Kidney capillary endothelial cell (primary cell): ENCODE data around the gene CLPX.
"Not testable (repeated sequence)": the region's sequence is repeated elsewhere in the genome, so short reads cannot be mapped to it uniquely, and the experiment has no call there.

Experiments
- DNase-seq: peaks from one replicate; pipeline ENCODE4 v3.0.0-alpha.2; 2018; ENCODE audit warnings: low spot score

CLPX gene

DNA sequence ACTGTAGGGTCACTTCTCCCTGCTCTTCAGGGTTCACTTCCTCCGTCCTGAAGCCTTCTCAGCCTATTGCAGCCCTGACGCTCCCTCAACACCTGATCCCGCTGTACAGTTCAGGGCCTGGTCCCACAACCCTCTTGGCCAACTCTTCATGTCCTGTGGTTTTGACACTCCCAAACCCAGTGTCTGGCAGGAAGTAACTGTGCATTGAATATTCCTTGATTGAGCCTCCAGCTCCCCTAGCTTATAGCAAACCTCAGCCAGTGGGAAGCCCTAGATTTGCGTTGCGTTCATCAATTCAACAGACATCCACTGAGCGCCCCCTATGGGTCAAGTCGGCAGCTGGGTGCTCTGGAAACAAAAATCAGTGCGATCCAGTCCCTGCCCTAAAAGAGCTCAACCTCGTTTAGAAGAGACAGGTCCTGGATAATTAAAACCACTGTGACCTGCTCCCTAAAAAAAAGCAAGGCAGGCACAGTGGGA lies 83.7 kb downstream of the CLPX start:
- peak; percentile 64 for DNase-seq

DNA sequence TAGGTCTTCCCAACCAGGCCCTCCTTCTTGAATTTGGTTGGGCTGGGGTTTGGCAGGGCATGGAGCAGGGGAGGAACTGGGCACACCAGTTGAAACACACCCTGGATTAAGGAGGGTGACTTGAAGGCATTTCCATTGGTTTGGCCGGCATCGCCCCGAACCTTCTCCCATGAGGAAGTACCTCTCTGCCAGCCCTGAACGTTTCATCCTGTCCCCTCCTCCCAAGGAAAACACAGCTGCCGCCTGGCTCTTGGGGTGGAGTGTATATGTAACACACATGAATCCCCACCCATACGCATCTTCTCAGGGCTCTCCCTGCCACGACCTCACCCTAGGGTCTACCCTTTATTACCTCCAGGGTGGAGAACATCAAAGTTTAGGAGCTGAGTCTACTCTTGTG lies 84.7 kb downstream of the CLPX start:
- DNase-seq, result no peak

DNA sequence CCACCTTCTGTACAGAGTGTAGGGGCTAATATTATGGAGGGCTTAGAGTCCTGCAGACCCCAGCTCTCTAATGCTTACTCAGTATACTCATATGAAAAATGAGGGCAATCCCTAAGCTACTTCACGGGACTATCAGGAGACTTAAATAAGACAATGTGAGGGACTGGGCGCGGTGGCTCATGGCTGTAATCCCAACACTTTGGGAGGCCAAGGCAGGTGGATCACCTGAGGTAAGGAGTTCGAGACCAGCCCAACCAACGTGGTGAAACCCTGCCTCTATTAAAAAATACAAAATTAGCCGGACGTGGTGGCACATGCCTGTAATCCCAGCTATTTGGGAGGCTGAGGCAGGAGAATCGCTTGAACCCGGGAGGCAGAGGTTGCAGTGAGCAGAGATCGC lies 85.3 kb downstream of the CLPX start:
- not testable (repeated sequence) for DNase-seq

DNA sequence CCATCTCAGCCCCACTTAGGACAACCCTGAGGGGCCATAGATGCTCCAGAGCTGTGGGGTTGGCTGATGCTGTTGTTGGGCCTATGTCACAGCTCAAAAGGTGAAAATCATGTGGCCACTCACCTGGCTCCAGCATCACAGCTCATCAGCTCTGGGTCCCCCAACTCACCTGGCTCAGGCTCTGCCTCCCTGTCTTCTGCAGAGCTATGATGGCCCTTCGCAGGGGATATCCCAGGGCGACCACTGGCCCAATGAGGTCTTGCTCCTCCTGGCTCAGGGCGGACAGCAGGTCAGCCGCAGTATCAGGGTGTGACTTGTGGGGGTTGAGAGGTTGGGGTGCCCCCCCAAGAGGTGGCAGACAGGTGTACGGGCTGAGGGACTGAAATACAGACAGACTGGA lies 85.8 kb downstream of the CLPX start:
- no peak for DNase-seq
